A549 (cell line): ENCODE data around the gene RNF121.

Experiments
- BHLHE40 ChIP-seq: IDR thresholded peaks from 2 replicates; pipeline ENCODE4 v1.6.1; 2012; ENCODE audit warnings: low read depth, low read length, inconsistent platforms
- CHD2 ChIP-seq: fragments of 150-350 bp; IDR thresholded peaks from 2 replicates; pipeline ENCODE4 v1.6.1; 2014; ENCODE audit warnings: low read length; ENCODE audit not compliant: partially characterized antibody
- JUN ChIP-seq, 2 experiments: fragments of >200 bp; sonication (Bioruptor Twin); formaldehyde crosslinking; IDR thresholded peaks; 2 replicates in 1 of 2; 3 replicates in 1 of 2; pipeline ENCODE4 v1.6.1; 2016 to 2017
- POLR2A ChIP-seq: IDR thresholded peaks from 2 replicates; pipeline ENCODE4 v1.6.1; 2012; ENCODE audit warnings: mild to moderate bottlenecking, low read length
- POLR2AphosphoS2 ChIP-seq: conservative IDR thresholded peaks from 2 replicates; pipeline ENCODE4 v1.6.1; 2012; ENCODE audit warnings: low read length, improper control_type of control experiment, inconsistent platforms
- RNF2 ChIP-seq: fragments of 200-600 bp; sonication (generic); IDR thresholded peaks from 2 replicates; pipeline ENCODE4 v1.6.1; 2016; ENCODE audit warnings: low read depth, mild to moderate bottlenecking, antibody characterized with exemption, moderate library complexity, borderline replicate concordance
- ZFP36 ChIP-seq: fragments of 450-650 bp; IDR thresholded peaks from 2 replicates; pipeline ENCODE4 v1.6.1; 2014; ENCODE audit warnings: borderline replicate concordance; ENCODE audit not compliant: partially characterized antibody
- TF ChIP-seq, protein P1 (sequence below): fragments of >200 bp; sonication (Bioruptor Twin); formaldehyde crosslinking; IDR thresholded peaks from 3 replicates; pipeline ENCODE4 v1.5.1; 2016
- TF ChIP-seq, protein P2 (sequence below): fragments of 450-650 bp; IDR thresholded peaks from 2 replicates; pipeline ENCODE4 v1.6.1; 2014; ENCODE audit warnings: antibody characterized with exemption

DNA sequence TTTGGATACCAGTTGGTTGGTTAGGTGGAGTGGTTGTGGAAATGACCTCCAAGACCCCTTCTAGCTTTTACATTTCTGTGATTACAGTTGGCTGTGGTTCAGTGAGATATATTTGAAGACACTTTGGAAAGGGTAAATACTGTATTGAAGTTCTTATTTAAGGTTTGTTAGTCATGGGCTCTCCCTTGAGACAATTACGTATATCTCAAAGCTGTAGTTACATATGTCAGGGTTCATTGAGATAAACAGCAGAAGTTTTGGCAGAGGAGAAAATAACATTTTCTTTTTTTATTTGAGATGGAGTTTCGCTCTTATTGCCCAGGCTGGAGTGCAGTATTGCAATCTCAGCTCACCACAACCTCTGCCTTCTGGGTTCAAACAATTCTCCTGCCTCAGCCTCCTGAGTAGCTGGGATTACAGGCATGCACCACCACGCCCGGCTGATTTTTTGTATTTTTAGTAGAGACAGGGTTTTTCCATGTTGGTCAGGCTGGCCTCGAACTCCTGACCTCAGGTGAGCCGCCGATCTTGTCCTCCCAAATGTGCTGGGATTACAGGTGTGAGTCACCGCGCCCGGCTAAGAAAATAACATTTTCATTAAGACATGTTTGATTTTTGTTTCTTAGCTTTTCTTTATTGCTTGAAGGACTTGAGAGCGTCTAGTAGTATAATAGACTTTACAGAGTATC lies 1.9 kb downstream of the RNF121 start:
- TF ChIP-seq, protein P1, sequence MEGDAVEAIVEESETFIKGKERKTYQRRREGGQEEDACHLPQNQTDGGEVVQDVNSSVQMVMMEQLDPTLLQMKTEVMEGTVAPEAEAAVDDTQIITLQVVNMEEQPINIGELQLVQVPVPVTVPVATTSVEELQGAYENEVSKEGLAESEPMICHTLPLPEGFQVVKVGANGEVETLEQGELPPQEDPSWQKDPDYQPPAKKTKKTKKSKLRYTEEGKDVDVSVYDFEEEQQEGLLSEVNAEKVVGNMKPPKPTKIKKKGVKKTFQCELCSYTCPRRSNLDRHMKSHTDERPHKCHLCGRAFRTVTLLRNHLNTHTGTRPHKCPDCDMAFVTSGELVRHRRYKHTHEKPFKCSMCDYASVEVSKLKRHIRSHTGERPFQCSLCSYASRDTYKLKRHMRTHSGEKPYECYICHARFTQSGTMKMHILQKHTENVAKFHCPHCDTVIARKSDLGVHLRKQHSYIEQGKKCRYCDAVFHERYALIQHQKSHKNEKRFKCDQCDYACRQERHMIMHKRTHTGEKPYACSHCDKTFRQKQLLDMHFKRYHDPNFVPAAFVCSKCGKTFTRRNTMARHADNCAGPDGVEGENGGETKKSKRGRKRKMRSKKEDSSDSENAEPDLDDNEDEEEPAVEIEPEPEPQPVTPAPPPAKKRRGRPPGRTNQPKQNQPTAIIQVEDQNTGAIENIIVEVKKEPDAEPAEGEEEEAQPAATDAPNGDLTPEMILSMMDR, result no peak
- TF ChIP-seq BHLHE40, result no peak
- TF ChIP-seq CHD2, result no peak
- TF ChIP-seq RNF2, result no peak
- TF ChIP-seq POLR2A, result no peak
- no peak for TF ChIP-seq POLR2AphosphoS2
- TF ChIP-seq, protein P2, sequence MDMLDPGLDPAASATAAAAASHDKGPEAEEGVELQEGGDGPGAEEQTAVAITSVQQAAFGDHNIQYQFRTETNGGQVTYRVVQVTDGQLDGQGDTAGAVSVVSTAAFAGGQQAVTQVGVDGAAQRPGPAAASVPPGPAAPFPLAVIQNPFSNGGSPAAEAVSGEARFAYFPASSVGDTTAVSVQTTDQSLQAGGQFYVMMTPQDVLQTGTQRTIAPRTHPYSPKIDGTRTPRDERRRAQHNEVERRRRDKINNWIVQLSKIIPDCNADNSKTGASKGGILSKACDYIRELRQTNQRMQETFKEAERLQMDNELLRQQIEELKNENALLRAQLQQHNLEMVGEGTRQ, result no peak
- TF ChIP-seq ZFP36, result no peak
- no peak for TF ChIP-seq JUN (IDR thresholded peaks at IDR 0.05)
